GM10248 (cell line): ENCODE measurements around the gene EMC9.

Experiments
- CTCF ChIA-PET: fragments of 300-600 bp; sonication (Branson Sonifier 250); formaldehyde crosslinking; extraction: SDS; loops from one replicate; lab custom pipeline; 2021; ENCODE audit warnings: antibody characterized with exemption; lab: Yijun Ruan, JAX
- POLR2A ChIA-PET: fragments of 350-650 bp; sonication (Branson Sonifier 250); formaldehyde crosslinking; extraction: SDS; loops from one replicate; lab custom pipeline; 2020; ENCODE audit warnings: antibody characterized with exemption; lab: Yijun Ruan, JAX
- DNase-seq: peaks from one replicate; pipeline ENCODE4 v3.0.0; 2012; ENCODE audit errors: extremely low spot score
- CTCF ChIP-seq: IDR thresholded peaks from 2 replicates; pipeline ENCODE4 v1.5.1; 2012; ENCODE audit warnings: mild to moderate bottlenecking, low read depth; ENCODE audit errors: extremely low read depth, missing control alignments, control extremely low read depth

The EMC9 gene

DNA sequence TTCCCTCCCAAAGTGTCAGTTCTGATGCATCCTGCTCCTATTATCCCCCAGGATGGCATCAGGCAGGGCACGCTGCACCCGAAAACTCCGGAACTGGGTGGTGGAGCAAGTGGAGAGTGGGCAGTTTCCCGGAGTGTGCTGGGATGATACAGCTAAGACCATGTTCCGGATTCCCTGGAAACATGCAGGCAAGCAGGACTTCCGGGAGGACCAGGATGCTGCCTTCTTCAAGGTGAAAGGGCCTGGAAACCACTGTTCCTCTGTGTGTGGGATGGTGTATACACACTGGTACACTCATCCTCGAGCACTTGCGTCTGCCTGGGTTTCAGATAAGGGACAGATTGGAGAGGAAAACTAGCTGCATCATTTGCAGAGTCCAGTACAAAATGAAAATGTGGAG is 20.7 kb upstream of the EMC9 start:
- POLR2A ChIA-PET: interaction anchor here (0.6 to 2.7 kb wide), 12 partner anchors 9 to 1996 kb away, joined by 3 to 14 read pairs (median 4); partner anchors contain the start of genes DCAF11, EMC9, NRL and RNF31
- CTCF ChIA-PET: interaction anchor here (1.0 to 7.3 kb wide), 24 partner anchors 9 to 147 kb away, joined by 3 to 154 read pairs (median 9); partner anchors contain the start of genes CHMP4A, DCAF11, EMC9 and IPO4
- TF ChIP-seq CTCF: no peak
- DNase-seq: no peak

- DNase-seq: peak; percentile 94
- CTCF ChIA-PET: interaction anchor here (0.6 to 7.3 kb wide), 48 partner anchors 10 to 572 kb away, joined by 3 to 154 read pairs (median 6); partner anchors contain the start of genes CHMP4A, CIDEB, DCAF11 and EMC9
- POLR2A ChIA-PET: interaction anchor here (0.6 to 2.7 kb wide), 13 partner anchors 9 to 85 kb away, joined by 3 to 14 read pairs (median 5); partner anchors contain the start of genes CHMP4A, DCAF11, EMC9 and NRL
- TF ChIP-seq CTCF: peak; percentile 92
These were observed 19.7 kb upstream of the EMC9 start, which contains the start of gene IRF9 for GRCh38 chr14:24160850-24161804. Gene IRF9, plus strand, starts transcription at chr14:24161265. Its CDS starts 880 bp downstream, at chr14:24162145.

DNA sequence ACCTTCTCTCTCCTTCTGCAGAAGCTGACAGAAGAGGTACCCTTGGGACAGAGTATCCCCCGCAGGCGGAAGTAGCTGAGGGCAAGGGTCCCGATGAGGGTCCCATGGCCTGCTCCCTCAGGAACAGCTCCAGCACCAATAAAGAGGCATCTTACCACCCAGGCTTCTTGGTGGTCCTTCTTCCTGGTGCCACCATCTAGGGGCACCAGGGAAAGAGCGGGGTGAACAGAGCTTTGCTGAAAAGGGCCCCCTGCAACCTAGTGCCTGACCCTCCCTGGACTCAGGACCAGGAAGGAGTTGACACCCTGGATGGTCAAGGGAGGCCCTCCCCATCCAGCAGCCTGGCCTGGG is 19.1 kb upstream of the EMC9 start:
- ChIA-PET POLR2A (interaction anchor here (1.1 to 2.7 kb wide), 8 partner anchors 9 to 65 kb away, joined by 3 to 14 read pairs (median 5); partner anchors contain the start of genes CHMP4A, DCAF11, NRL and PSME1), CTCF (interaction anchor here (0.6 to 7.3 kb wide), 35 partner anchors 11 to 571 kb away, joined by 3 to 154 read pairs (median 6); partner anchors contain the start of genes CHMP4A, CIDEB, DCAF11 and IPO4)
- DNase-seq: no peak
- no peak for TF ChIP-seq CTCF

- no peak for TF ChIP-seq CTCF
These were observed 18.5 kb upstream of the EMC9 start for GRCh38 chr14:24159777-24160498.

DNA sequence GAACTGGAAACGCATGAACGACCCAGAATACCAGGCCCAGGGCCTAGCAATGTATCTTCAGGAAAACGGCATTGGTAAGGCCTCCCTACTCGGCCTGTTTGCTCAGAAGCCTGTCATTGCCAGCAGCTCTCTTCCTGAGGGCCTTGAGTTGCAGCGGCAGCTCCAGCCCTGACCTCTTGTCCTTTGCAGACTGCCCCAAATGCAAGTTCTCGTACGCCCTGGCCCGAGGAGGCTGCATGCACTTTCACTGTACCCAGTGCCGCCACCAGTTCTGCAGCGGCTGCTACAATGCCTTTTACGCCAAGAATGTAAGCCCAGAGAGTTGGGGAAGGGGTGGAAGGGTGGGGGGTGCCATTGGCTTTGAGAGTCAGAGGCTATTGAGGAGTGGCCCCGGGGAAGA is 15.9 kb upstream of the EMC9 start:
- TF ChIP-seq CTCF: no peak
- POLR2A ChIA-PET: interaction anchor here (0.8 to 1.0 kb wide), 2 partner anchors 16 to 142 kb away, joined by 3 read pairs; partner anchors contain the start of genes DHRS1, EMC9 and NOP9
- CTCF ChIA-PET: interaction anchor here (0.9 to 1.2 kb wide), 2 partner anchors 10 to 18 kb away, joined by 4 to 6 read pairs; partner anchors contain the start of gene RNF31
- no peak for DNase-seq

More at GRCh38 chr14:24159777-24160498, 18.5 kb upstream of the EMC9 start:
- CTCF ChIA-PET: interaction anchor here (1.0 to 7.3 kb wide), 20 partner anchors 11 to 148 kb away, joined by 3 to 154 read pairs (median 9); partner anchors contain the start of genes CIDEB, DCAF11, MDP1 and NRL
- POLR2A ChIA-PET: interaction anchor here (1.7 to 2.7 kb wide), 5 partner anchors 8 to 46 kb away, joined by 5 to 14 read pairs (median 5); partner anchors contain the start of genes DCAF11, NRL, PSME1 and PSME2
- DNase-seq: no peak
